ENCODE measurements around the gene EFNB3. TPM values are rescaled to one million over a fixed set of nuclear protein-coding genes. Genes with fewer than 3 reads are reported as not detected.

Gene EFNB3
- polyA plus RNA-seq, 1 of the 3 experiments (the other 2 are of a cell fraction) = 26.1 TPM

DNA sequence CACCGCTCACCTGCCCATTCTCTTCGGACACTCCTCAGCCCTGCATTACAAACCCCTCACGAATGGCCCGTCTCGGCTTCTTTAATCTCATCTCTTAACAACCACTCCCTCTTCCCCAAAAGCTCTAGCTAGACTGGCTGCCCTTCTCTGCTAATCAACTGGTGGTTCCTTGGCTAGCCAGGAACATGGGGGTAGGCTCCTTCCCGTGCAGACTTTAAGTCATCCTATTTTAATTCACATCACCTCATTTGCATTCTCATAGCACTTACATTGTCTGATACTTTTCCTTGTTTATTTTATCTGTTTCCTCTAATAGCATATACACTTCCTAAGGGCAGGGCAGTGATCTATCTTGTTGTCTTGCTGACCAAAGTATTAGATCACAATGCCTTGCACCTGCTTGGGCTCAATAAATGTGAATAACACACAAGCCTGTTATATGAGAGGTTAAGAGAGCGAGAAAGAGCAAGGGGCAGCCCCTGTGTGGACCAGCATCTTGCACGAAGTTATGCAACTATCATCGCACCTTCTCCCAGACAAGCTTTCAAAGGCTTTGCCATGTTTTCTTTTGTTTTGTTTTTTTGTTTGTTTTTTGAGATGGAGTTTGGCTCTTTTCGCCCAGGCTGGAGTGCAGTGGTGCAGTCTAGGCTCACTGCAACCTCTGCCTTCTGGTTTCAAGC, 27.5 kb upstream of the EFNB3 start:
- Histone ChIP-seq H3K36me3 (replicated peaks in 1 of 2; ENCODE audit: control insufficient read depth in 1 of 2, insufficient read depth in 2 of 2, low read length in 1 of 2) (peaks cover 27 to 33% of the 10 kb centered on the region in 2 experiments), H3K9ac (no peak overlapping the region), H4K20me1 (ENCODE audit: insufficient read depth) (no peaks in the 10 kb centered on the region; the same call in 1 of the 2 replicates), H2AFZ (ENCODE audit: low read depth) (no peak overlapping the region), H3K9me2 (no peaks in the 10 kb centered on the region), H3K79me2 (ENCODE audit: insufficient read depth) (peaks cover 54% of the 10 kb centered on the region), H3F3A (replicated peaks; ENCODE audit: insufficient read depth) (no peaks in the 10 kb centered on the region), H3K27me3 (ENCODE audit: insufficient read depth) (no peaks in the 10 kb centered on the region), H3K9me3 (no peaks in the 10 kb centered on the region), H3K27ac (ENCODE audit: low read depth in 2 of 2, low read length in 1 of 2) (no peak overlapping the region), H3K4me1 (ENCODE audit: control insufficient read depth in 1 of 2, insufficient read depth in 2 of 2, low read depth in 1 of 2, low read length in 1 of 2) (no peaks in the 10 kb centered on the region), H3K4me2 (no peak overlapping the region), H3K4me3 (ENCODE audit: low read depth in 2 of 2, low read length in 1 of 2) (no peak overlapping the region)
- ChIA-PET POLR2A (no interaction called here), CTCF (interaction anchor here (0.9 to 1.4 kb wide), 4 partner anchors 10 to 88 kb away, joined by 3 to 4 read pairs (median 3); partner anchors contain the start of gene WRAP53)
- DNase-seq = no peak
- WGBS (ENCODE audit: low lambda C conversion rate) = 94% methylated on average over 10 of the region's 10 CpGs
- no peak for TF ChIP-seq EP300 (IDR thresholded peaks at IDR 0.05; ENCODE audit: borderline replicate concordance in 1 of 2, low read depth in 1 of 2, low read length in 1 of 2)
- TF ChIP-seq, protein P1, sequence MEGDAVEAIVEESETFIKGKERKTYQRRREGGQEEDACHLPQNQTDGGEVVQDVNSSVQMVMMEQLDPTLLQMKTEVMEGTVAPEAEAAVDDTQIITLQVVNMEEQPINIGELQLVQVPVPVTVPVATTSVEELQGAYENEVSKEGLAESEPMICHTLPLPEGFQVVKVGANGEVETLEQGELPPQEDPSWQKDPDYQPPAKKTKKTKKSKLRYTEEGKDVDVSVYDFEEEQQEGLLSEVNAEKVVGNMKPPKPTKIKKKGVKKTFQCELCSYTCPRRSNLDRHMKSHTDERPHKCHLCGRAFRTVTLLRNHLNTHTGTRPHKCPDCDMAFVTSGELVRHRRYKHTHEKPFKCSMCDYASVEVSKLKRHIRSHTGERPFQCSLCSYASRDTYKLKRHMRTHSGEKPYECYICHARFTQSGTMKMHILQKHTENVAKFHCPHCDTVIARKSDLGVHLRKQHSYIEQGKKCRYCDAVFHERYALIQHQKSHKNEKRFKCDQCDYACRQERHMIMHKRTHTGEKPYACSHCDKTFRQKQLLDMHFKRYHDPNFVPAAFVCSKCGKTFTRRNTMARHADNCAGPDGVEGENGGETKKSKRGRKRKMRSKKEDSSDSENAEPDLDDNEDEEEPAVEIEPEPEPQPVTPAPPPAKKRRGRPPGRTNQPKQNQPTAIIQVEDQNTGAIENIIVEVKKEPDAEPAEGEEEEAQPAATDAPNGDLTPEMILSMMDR (IDR thresholded peaks at IDR 0.05) = no peak
- TF ChIP-seq, protein P2, sequence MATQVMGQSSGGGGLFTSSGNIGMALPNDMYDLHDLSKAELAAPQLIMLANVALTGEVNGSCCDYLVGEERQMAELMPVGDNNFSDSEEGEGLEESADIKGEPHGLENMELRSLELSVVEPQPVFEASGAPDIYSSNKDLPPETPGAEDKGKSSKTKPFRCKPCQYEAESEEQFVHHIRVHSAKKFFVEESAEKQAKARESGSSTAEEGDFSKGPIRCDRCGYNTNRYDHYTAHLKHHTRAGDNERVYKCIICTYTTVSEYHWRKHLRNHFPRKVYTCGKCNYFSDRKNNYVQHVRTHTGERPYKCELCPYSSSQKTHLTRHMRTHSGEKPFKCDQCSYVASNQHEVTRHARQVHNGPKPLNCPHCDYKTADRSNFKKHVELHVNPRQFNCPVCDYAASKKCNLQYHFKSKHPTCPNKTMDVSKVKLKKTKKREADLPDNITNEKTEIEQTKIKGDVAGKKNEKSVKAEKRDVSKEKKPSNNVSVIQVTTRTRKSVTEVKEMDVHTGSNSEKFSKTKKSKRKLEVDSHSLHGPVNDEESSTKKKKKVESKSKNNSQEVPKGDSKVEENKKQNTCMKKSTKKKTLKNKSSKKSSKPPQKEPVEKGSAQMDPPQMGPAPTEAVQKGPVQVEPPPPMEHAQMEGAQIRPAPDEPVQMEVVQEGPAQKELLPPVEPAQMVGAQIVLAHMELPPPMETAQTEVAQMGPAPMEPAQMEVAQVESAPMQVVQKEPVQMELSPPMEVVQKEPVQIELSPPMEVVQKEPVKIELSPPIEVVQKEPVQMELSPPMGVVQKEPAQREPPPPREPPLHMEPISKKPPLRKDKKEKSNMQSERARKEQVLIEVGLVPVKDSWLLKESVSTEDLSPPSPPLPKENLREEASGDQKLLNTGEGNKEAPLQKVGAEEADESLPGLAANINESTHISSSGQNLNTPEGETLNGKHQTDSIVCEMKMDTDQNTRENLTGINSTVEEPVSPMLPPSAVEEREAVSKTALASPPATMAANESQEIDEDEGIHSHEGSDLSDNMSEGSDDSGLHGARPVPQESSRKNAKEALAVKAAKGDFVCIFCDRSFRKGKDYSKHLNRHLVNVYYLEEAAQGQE (IDR thresholded peaks at IDR 0.05; ENCODE audit: low read depth, low read length) = no peak
- TF ChIP-seq, protein P3, sequence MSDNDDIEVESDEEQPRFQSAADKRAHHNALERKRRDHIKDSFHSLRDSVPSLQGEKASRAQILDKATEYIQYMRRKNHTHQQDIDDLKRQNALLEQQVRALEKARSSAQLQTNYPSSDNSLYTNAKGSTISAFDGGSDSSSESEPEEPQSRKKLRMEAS (IDR thresholded peaks at IDR 0.05; ENCODE audit: low read depth) = no peak
- no peak for TF ChIP-seq SIN3A (IDR thresholded peaks at IDR 0.05; ENCODE audit: borderline replicate concordance, low read depth, low read length)
- no peak for TF ChIP-seq ELF1 (IDR thresholded peaks at IDR 0.05)
- TF ChIP-seq TAF1 (IDR thresholded peaks at IDR 0.05; ENCODE audit: borderline replicate concordance, low read depth, low read length) = no peak
- TF ChIP-seq POLR2AphosphoS5 (IDR thresholded peaks at IDR 0.05; ENCODE audit: low read depth, low read length) = no peak
- TF ChIP-seq, protein P4, sequence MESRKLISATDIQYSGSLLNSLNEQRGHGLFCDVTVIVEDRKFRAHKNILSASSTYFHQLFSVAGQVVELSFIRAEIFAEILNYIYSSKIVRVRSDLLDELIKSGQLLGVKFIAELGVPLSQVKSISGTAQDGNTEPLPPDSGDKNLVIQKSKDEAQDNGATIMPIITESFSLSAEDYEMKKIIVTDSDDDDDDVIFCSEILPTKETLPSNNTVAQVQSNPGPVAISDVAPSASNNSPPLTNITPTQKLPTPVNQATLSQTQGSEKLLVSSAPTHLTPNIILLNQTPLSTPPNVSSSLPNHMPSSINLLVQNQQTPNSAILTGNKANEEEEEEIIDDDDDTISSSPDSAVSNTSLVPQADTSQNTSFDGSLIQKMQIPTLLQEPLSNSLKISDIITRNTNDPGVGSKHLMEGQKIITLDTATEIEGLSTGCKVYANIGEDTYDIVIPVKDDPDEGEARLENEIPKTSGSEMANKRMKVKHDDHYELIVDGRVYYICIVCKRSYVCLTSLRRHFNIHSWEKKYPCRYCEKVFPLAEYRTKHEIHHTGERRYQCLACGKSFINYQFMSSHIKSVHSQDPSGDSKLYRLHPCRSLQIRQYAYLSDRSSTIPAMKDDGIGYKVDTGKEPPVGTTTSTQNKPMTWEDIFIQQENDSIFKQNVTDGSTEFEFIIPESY (IDR thresholded peaks at IDR 0.05; ENCODE audit: borderline replicate concordance, low read depth) = no peak
- TF ChIP-seq GATA2 (CRISPR knock-in tag; IDR thresholded peaks at IDR 0.05) = no peak
- no peak for TF ChIP-seq FOSL2 (IDR thresholded peaks at IDR 0.05; ENCODE audit: borderline replicate concordance, low read depth)
- TF ChIP-seq EZH2phosphoT487 (IDR thresholded peaks at IDR 0.05; ENCODE audit: borderline replicate concordance, low read depth) = no peak

All from SK-N-SH (cell line).